ENCODE results near the gene TTC9.

TTC9 gene

GRCh38 chr14:70724110-70724509, 82.4 kb downstream of the TTC9 start:
- no peak overlapping the region for H3K4me3 ChIP-seq (ENCODE audit: low read length)
- no peak for TF ChIP-seq ZNF274 (IDR thresholded peaks at IDR 0.05; ENCODE audit: low read depth, low read length)

- no peak for TF ChIP-seq ZNF274 (IDR thresholded peaks at IDR 0.05; ENCODE audit: low read depth, low read length)
- no peak overlapping the region for H3K4me3 ChIP-seq (ENCODE audit: low read length)
Measured at GRCh38 chr14:70724944-70725343, 83.2 kb downstream of the TTC9 start.
